Stimulated activated naive CD8-positive, alpha-beta T cell treated with anti-CD3 and anti-CD28 coated beads, Interleukin-15, Interleukin-2, amounts not matched to agents 100 ng/mL and 50 ng/mL, for 24 hours (primary cell): ENCODE measurements around the gene SMO.

Experiments used
- H3K27ac Mint-ChIP-seq: one replicate; pipeline ENCODE4 v1.8.0; 2021; ENCODE audit warnings: mild to moderate bottlenecking, mixed read lengths
- H3K27me3 Mint-ChIP-seq: one replicate; pipeline ENCODE4 v1.8.0; 2021; ENCODE audit warnings: mixed read lengths
- H3K36me3 Mint-ChIP-seq: one replicate; pipeline ENCODE4 v1.8.0; 2021; ENCODE audit warnings: low read depth, mixed read lengths
- H3K4me1 Mint-ChIP-seq: one replicate; pipeline ENCODE4 v1.8.0; 2021; ENCODE audit warnings: low read depth, mixed read lengths
- H3K4me3 Mint-ChIP-seq: one replicate; pipeline ENCODE4 v1.8.0; 2021; ENCODE audit warnings: mild to moderate bottlenecking, mixed read lengths
- H3K9me3 Mint-ChIP-seq: one replicate; pipeline ENCODE4 v1.8.0; 2021; ENCODE audit warnings: mixed read lengths

SMO gene

DNA sequence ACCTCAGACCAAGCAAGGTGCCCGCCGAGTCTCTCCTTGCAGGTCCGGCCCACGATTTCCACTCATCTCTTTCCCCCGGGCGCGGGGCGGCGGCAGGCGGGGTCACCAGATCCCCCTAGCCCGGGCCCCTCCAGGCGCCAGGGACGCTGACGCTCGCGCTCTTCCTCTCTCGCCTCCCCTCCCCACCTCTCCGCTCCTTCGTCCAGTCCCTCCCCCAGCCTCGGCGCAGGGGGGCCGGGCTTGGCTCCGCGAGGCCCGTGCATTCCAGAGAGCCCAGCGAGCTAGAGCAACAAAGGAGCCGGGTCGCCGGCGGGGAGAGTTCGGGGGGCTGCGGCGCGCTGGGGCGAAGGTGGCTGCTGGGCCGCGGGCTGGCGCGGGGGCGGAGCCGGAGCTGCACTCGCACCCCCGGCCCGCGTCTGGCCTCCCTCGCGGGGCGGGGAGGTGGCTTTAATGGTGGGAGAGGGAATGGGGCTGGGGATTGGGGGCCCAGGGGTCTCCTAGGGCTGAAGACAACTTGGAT is at the start of gene SMO:
Gene SMO (plus strand): TSS at position 262 of the 520 bp plus-strand sequence. CDS start 519 bp downstream, outside the sequence.
- peak within 1 kb of the TSS; percentile 58 for H3K4me3 Mint-ChIP-seq
- no peak within 1 kb of the TSS for H3K27ac Mint-ChIP-seq
- peaks cover 52% of the 10 kb centered on the region for H3K27me3 Mint-ChIP-seq
- peaks cover 6% of the 10 kb centered on the region for H3K4me1 Mint-ChIP-seq
- H3K36me3 Mint-ChIP-seq: no peaks in the 10 kb centered on the region
- no peaks in the 10 kb centered on the region for H3K9me3 Mint-ChIP-seq

DNA sequence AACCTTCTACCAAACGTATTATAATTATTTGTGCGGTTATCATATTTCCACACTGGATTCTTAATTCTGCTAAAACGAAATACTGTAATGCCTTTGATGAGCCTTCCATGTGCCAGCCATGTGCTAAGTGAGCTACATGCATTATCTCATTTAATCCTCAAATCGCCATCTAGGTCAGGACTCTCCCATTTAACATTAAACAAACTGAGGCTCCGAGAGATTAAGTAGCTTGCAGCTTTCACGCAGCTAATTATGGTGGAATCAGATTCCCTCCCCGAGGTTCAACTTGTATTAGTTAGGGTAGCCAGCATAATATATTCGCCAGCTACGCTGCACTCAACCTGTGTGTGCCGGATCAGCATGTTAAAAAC is 44.7 kb upstream of the SMO start:
- Mint-ChIP-seq H3K27ac (no peak overlapping the region), H3K36me3 (no peaks in the 10 kb centered on the region), H3K4me1 (peaks cover 25% of the 10 kb centered on the region)

DNA sequence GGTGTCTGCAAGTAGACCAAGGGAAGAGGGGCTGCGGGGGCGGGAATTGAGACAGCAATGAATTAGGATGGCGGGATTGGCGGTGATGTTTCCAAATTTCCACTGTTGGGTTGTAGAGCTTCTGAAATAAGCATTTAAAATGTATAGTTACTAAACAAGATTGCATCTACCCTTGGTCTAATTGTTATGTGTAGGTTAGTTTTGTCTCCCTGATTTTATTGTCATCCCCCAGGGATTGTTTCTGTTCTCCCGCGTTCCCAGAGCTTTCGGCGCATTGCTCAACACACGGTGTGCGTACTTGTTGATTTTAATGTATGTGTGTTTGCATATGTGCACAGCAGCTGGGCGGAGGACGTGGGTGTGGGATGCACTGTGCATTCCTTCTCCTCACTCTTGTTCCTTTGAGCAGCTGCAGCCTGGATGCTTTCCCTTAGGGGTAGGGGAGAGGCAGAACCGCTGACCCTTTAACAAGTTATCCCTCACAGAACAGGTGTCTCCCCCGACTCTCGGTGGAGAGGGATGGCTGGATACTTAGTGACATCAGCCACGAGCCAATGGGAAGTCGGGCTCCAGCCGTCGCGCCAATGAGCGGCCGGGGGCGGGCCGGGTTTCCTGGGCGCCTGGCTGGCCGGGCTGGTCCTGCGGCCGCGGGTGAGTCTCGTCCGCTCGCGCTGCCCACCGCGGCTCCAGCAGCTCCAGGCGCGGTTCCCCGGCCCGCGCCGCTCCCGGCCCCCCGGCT is 44.2 kb upstream of the SMO start, which contains the start of gene TSPAN33:
Gene TSPAN33 (plus strand): TSS at position 613 of the 739 bp plus-strand sequence. CDS start 274 bp downstream, outside the sequence.
- Mint-ChIP-seq H3K4me3 (peak within 1 kb of the TSS; percentile 90), H3K36me3 (no peaks in the 10 kb centered on the region), H3K27ac (peak within 1 kb of the TSS; percentile 81), H3K4me1 (peaks cover 25% of the 10 kb centered on the region), H3K27me3 (peaks cover 20% of the 10 kb centered on the region), H3K9me3 (no peaks in the 10 kb centered on the region)

More for the DNA sequence above, 44.7 kb upstream of the SMO start:
- H3K4me3 Mint-ChIP-seq: peak overlapping the region; percentile 90
- H3K9me3 Mint-ChIP-seq: no peaks in the 10 kb centered on the region
- H3K27me3 Mint-ChIP-seq: peaks cover 20% of the 10 kb centered on the region

DNA sequence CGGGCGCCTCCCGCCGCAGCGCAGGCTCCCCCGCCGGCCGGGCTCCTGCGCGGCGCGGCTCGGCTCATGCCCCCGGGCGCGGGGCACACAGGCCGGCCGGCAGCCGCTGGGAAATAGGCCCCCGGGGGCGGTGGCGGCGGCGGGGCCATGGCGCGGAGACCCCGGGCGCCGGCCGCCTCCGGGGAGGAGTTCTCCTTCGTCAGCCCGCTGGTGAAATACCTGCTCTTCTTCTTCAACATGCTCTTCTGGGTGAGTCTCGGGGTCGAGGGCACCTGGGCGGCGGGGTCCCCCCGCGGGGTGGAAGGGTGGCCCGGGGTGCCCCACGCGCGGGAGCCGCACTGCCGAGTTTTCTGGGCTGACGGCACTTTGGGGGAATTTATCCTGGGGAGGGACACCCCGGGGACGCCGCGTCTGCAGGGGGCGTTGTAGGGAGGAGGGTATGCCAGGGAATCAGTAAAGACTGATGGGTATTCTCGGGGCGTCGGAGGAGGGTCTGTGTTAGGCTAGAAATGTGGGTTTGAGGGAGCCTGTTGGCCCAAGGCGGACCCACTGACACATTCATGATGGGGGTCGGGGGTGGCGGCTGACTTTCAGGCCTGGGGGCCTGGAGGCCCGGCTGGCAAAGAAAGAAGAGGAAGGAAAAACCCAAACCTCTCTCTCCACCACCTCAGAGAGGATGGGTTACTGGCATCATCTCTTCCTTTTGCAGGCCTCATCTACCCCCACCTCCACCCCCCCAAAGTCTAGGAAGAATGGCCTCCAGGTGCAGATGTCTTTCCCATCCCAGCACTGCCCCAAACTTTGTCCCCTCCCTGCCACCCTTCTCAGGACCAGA is 43.4 kb upstream of the SMO start:
- Mint-ChIP-seq H3K36me3 (no peaks in the 10 kb centered on the region), H3K27ac (peak overlapping the region; percentile 81), H3K27me3 (peaks cover 20% of the 10 kb centered on the region), H3K4me3 (peak overlapping the region; percentile 85), H3K4me1 (peaks cover 25% of the 10 kb centered on the region), H3K9me3 (no peaks in the 10 kb centered on the region)

DNA sequence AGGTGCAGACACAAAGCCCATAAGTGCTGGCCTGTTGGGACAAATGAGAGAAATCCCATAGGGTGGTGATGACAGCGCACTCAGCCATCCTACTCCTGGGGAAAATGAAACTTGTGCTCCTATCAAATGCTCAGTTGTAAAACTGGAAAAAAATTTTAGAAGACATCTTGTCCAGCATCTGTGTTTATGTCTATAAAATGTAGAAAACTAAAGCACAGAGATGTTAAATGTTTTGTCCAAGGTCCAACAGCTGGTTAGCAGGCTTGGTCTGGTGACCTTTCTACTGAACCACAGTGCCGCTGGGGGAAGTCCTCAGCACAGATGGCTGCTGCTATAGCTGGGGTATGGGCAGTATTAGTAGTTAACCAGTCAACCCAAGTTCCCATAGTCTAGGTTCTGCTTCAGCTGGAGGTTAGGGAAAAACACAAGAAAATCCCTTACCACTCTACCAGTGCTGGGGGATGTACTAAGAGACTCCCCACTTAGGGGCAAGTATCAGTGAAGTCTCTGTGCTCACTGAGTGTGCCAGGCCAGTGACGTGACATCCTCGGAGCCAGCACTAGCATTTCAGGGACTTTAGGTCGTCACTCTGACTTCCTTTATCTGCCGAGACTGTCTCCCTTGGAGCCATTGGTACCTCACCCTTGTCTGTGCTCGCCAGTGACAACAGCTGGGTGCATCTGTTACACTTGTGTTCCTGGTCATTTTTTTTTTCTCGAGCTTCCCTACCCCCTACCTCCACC is 42.0 kb upstream of the SMO start:
- Mint-ChIP-seq H3K36me3 (no peaks in the 10 kb centered on the region), H3K27ac (peak overlapping the region; percentile 21), H3K4me3 (peak overlapping the region; percentile 85), H3K27me3 (peaks cover 20% of the 10 kb centered on the region), H3K9me3 (no peaks in the 10 kb centered on the region), H3K4me1 (peaks cover 25% of the 10 kb centered on the region)

DNA sequence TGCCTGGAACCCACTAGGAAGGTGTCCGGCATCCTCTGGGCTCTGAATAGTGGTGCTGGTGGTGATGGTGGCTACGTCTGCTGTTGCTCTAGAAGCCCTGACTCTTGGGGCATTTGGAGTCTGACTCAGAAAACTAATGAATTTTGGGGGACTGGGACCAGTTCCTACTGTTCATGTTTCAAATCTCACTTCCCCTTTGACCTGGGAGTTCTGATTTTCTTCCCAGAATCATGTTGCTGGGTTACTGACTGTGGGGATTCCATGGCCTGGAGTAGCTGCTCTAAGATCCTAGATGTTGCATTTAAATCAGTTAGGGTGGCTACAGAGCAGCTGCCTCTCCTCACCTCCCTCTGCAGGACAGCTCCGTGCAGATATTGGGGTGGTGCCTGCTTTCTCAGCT is 40.7 kb upstream of the SMO start:
- Mint-ChIP-seq H3K27ac (peak overlapping the region; percentile 45), H3K27me3 (peaks cover 20% of the 10 kb centered on the region), H3K4me3 (peak overlapping the region; percentile 35), H3K9me3 (no peaks in the 10 kb centered on the region), H3K4me1 (peaks cover 25% of the 10 kb centered on the region), H3K36me3 (no peaks in the 10 kb centered on the region)

DNA sequence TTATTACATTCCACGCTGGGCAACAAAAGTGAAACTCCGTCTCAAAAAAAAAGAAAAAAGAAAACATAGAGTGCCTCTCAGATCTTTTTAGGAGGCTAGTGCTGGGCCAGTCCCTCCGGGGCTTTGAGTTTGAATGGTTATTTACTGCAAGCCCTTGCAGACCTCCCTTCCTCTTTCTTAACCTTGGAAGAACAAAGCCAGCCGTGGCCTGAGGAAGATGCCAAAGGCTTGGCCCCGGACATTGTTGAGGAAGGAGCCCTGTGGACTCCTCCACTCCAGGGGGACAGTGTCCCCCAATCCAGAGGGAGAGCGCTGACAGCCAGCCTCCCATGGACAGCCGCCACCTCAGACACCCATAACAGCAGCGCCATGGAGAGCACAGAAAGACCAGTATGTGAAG is 38.9 kb upstream of the SMO start:
- Mint-ChIP-seq H3K9me3 (no peaks in the 10 kb centered on the region), H3K4me1 (peaks cover 16% of the 10 kb centered on the region), H3K27me3 (peaks cover 4% of the 10 kb centered on the region), H3K27ac (no peak overlapping the region), H3K36me3 (no peaks in the 10 kb centered on the region), H3K4me3 (no peak overlapping the region)

DNA sequence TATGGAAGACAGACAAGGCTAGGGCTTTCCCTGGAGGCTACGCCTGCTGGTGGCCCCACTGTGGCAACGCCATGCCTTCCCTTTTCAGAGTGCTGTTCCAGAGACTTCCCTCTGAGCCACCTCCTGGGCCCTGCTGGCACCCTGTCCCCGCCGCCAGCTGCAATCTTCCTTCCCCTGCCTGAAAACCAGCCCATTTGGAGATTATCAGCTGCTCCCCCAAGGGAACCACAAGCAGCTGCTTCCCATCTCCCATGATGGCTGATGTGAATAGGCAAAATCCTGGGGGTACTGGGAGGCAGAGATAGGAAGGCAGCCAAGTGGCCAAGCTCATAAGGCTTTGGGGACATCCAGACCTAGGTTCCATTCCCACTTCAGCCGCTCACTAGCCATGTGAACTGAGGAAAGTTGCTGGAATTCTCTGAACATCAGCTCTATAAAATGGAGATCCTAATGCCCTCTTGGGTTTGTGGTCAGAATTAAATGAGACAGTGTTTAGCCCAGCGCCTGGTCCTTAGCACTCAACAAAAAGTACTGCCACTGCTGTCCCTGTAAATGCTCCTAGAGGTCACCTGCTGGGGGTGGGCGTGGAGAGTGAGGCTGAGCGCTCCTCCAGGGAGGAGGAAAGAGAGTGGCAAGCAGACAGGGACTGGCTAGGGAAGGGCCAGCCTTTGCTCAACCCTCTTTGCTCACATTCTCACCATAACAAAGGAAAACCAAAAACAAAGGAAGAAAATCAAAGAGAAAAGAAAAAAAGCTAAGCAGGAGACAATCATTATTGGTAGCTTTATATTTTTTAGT is 38.0 kb upstream of the SMO start:
- Mint-ChIP-seq H3K4me1 (peaks cover 12% of the 10 kb centered on the region), H3K4me3 (no peak overlapping the region), H3K27ac (no peak overlapping the region), H3K9me3 (no peaks in the 10 kb centered on the region), H3K36me3 (no peaks in the 10 kb centered on the region), H3K27me3 (peaks cover 4% of the 10 kb centered on the region)

DNA sequence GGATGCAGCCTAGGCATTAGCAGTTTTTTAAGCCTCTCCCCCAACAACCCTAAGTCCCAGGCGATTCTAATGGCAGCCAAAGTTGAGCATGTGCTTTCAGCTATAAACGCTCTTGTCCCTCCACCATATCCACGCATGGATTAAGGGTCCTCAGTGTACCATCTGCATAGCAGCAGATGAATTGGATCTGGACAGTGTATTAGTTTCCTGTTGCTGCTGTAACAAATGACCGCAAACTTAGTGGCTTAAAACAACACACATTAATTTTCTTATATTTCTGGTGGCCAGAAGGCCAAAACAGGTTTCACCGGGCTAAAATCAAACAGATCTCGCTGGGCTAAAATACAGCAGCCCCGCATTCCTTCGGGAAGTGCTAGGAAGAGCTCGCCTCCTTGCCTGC is 30.8 kb upstream of the SMO start:
- Mint-ChIP-seq H3K4me1 (peaks cover 5% of the 10 kb centered on the region), H3K27ac (no peak overlapping the region), H3K27me3 (no peaks in the 10 kb centered on the region), H3K9me3 (no peaks in the 10 kb centered on the region), H3K36me3 (no peaks in the 10 kb centered on the region), H3K4me3 (no peak overlapping the region)

DNA sequence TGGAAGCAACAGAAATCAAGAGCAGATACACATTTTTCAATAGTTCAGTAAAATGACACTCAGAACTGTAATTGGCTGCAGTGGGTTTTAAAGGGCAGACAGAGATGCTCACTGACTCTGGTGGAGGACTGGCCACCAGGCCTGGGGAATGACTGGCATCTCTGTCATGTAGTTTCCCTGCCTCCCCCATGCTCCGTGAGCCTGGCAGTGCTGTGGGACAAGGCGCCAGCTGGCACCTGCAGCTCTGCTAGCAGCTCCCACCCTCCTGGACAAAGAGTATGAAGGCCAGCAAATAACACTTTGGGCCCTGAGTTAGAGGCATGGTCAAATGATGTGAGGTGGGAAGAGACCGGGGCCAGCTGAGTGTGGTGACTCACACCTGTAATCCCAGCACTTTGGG is 28.9 kb upstream of the SMO start:
- Mint-ChIP-seq H3K27ac (no peak overlapping the region), H3K4me1 (peaks cover 8% of the 10 kb centered on the region), H3K4me3 (no peak overlapping the region), H3K36me3 (no peaks in the 10 kb centered on the region), H3K27me3 (no peaks in the 10 kb centered on the region), H3K9me3 (no peaks in the 10 kb centered on the region)

DNA sequence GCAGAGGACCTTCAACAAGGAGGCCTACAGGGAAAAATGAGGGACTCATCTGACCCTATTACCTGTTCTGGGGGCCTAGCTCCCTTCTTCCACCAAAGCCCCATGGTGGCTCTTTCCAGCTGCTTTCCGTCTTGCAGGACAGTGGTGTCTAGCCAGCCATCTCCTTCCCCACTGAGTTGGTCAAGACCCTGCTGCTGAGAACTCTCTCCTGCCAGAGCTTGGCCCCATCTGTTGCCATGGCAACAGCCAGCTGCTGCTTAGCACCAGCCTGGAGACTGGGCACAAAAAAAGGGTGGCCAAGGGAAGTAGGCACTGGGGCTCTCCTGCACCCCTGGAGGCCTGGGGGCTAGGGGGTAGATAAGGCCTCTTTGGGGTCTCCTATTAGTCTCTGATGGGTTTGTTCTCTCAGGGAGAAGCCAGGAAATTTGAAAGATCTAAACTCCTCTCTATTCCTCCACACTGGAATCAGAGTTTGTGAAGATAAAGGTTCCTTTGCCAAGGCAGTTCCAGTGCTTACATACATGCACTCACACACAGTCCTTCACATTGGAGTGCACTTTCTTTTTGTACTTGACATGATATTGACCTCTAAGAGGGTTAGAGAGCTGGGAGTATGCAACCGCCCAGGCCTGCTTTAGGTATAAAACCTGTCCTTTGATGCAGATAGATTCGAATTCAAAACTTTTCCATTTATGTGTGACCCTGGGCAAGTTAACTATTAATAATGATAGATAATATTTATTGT is 28.1 kb upstream of the SMO start:
- Mint-ChIP-seq H3K4me3 (no peak overlapping the region), H3K27ac (no peak overlapping the region), H3K4me1 (peaks cover 8% of the 10 kb centered on the region), H3K36me3 (peaks cover 5% of the 10 kb centered on the region), H3K9me3 (no peaks in the 10 kb centered on the region), H3K27me3 (no peaks in the 10 kb centered on the region)

DNA sequence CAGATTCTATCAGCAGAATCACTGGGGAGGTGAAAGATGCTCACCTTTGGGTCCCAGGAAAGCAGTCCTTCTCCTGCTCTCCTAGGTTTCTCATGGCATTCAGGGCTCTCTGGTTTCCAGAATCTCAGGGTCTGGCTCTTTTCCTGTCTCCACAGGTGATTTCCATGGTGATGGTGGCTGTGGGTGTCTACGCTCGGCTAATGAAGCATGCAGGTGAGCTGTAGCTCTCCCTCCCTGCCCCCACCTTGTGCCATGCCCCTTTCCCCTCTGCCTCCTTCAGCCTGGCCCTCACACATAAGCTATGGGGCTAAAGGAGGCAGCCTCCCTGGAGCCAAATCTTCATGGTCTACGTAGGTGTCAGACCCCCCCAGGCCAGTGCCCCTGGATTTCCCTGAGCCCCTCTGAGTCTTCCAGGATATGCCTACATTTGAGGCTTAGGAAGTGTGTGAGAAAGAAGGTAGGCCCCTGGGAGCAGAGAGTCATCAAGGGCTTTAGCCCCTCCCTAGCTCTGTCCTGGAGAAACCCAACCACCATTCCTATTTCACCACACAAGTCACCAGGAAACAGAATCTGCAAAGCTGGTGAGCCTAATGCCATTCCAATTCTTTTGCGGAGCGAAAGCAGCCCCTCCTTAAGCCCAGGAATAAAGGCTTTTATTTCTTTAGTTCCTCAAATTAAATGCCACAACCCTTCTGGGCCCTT is 26.8 kb upstream of the SMO start:
- Mint-ChIP-seq H3K27ac (no peak overlapping the region), H3K4me1 (peaks cover 8% of the 10 kb centered on the region), H3K27me3 (no peaks in the 10 kb centered on the region), H3K4me3 (no peak overlapping the region), H3K9me3 (no peaks in the 10 kb centered on the region), H3K36me3 (peaks cover 6% of the 10 kb centered on the region)

DNA sequence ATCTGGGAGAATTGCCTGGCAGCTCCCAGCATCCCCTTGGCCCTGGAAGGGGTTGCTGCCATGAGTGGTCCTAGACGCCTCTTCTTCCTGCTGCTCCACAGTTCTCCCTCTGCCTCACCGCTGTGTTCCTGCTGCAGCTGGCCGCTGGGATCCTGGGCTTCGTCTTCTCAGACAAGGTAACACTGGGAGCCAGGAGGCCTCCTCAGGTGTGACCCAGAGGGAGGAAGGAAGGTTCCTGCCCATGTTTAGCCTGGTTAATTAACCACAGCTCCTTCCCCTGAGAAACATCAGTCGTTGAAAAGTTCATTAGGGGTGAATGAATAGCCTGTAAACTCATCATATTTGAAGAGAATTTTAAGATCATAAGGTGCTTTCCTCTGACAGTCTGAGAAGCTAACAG is 25.7 kb upstream of the SMO start:
- Mint-ChIP-seq H3K27me3 (no peaks in the 10 kb centered on the region), H3K36me3 (peaks cover 9% of the 10 kb centered on the region), H3K9me3 (no peaks in the 10 kb centered on the region), H3K4me1 (peaks cover 13% of the 10 kb centered on the region), H3K27ac (no peak overlapping the region), H3K4me3 (no peak overlapping the region)
